CD4-positive, alpha-beta T cell treated with Interferon gamma for 1 hour (primary cell): ENCODE results near the gene MRPS2.
"Not testable (repeated sequence)": the region's sequence is repeated elsewhere in the genome, so short reads cannot be mapped to it uniquely, and the experiment has no call there.

ENCODE experiments used
- DNase-seq: peaks from one replicate; pipeline ENCODE4 v3.0.0-alpha.2; 2020

MRPS2 gene

GRCh38 chr9:135501261-135502167 lies 1.0 kb downstream of the MRPS2 start:
- DNase-seq = peak; percentile 22

- no peak for DNase-seq
Observed at GRCh38 chr9:135502168-135502872, 1.8 kb downstream of the MRPS2 start.

GRCh38 chr9:135502873-135503321 lies 2.4 kb downstream of the MRPS2 start:
- DNase-seq = no peak

- no peak for DNase-seq
Observed at GRCh38 chr9:135503371-135504261, 3.1 kb downstream of the MRPS2 start.

GRCh38 chr9:135504262-135505243 lies 4.1 kb downstream of the MRPS2 start:
- peak; percentile 31 for DNase-seq

GRCh38 chr9:135505406-135506187 lies 5.1 kb downstream of the MRPS2 start:
- DNase-seq = no peak

- DNase-seq = no peak
Observed at GRCh38 chr9:135506327-135507103, 6.0 kb downstream of the MRPS2 start.

- no peak for DNase-seq
Observed at GRCh38 chr9:135507104-135508035, 6.9 kb downstream of the MRPS2 start.

GRCh38 chr9:135508211-135508820 lies 7.8 kb downstream of the MRPS2 start:
- DNase-seq = no peak

- DNase-seq = no peak
Observed at GRCh38 chr9:135509458-135509857, 9.0 kb downstream of the MRPS2 start.

- no peak for DNase-seq
Observed at GRCh38 chr9:135512241-135512603, 11.7 kb downstream of the MRPS2 start.

GRCh38 chr9:135512904-135513303 lies 12.4 kb downstream of the MRPS2 start:
- no peak for DNase-seq

GRCh38 chr9:135513351-135513846 lies 12.9 kb downstream of the MRPS2 start:
- no peak for DNase-seq

GRCh38 chr9:135513906-135514305 lies 13.4 kb downstream of the MRPS2 start:
- DNase-seq = not testable (repeated sequence)

GRCh38 chr9:135514342-135515082 lies 14.0 kb downstream of the MRPS2 start:
- DNase-seq = no peak

- DNase-seq = no peak
Observed at GRCh38 chr9:135515083-135515951, 14.8 kb downstream of the MRPS2 start.
